GM13976 (cell line): ENCODE measurements around the gene TMCC2.

Experiments
- DNase-seq: peaks from one replicate; pipeline ENCODE4 v3.0.0; 2012; ENCODE audit warnings: low spot score
- in situ Hi-C: fragments of 300-500 bp; cut with MboI; formaldehyde crosslinking; loops from one replicate; pipeline ENCODE4 v1.12.0; 2022; ENCODE audit warnings: low sequenced_read_pairs, mixed read lengths, inconsistent platforms; ENCODE audit not compliant: unreplicated experiment
- TF ChIP-seq, protein P1 (sequence below): IDR thresholded peaks from 2 replicates; pipeline ENCODE4 v1.5.1; 2012; ENCODE audit warnings: borderline replicate concordance, mild to moderate bottlenecking; ENCODE audit not compliant: insufficient read depth; ENCODE audit errors: extremely low read depth, missing control alignments, control extremely low read depth

TMCC2 gene

DNA sequence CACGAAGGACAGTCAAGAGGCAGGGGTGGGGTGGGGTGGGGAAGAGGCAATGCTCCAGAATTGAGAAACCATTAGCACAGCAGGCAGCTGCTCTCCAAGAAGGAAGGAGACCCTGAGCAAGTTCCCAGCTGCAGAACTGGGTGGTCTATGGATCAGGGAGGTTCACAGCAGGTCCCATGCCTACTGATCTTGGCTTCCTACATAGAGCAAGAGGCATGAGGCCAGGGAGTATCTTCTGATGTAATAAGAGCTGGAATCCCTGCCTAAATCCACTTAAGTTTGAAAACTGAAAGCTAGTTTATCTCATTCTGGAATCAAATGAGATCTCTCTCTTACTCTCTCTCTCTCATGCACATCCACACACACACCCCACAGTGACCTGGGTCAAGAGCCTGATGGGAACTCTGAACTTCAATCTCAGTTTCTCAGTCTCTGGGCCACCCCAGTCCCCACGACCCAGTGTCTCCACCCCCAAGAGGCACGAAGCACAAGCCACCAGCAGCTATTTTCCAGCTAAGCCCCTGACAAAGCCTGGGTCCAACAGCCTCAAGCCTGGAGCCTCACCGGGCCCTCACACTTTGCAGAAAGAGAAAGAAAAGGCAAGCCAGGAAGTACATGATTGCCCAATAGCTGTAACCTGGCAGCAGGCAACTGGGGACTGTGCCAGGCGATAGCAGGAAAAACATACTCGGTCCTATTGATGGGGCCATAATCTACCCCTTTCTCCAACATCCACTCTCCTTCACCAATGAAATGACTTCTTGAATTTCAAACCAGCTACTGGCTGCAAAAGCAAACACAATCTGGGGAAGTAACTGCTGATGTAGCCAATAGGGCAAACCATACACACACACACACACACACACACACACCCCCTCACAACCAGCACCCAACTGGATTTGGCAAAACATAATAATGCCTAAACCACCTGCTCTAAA lies 91.6 kb downstream of the TMCC2 start:
- no peak for DNase-seq
- in situ Hi-C loops = loop anchor here (5.0 kb wide), 1 partner anchor 37 kb away; no protein-coding TSS in a partner anchor
- TF ChIP-seq, protein P1, sequence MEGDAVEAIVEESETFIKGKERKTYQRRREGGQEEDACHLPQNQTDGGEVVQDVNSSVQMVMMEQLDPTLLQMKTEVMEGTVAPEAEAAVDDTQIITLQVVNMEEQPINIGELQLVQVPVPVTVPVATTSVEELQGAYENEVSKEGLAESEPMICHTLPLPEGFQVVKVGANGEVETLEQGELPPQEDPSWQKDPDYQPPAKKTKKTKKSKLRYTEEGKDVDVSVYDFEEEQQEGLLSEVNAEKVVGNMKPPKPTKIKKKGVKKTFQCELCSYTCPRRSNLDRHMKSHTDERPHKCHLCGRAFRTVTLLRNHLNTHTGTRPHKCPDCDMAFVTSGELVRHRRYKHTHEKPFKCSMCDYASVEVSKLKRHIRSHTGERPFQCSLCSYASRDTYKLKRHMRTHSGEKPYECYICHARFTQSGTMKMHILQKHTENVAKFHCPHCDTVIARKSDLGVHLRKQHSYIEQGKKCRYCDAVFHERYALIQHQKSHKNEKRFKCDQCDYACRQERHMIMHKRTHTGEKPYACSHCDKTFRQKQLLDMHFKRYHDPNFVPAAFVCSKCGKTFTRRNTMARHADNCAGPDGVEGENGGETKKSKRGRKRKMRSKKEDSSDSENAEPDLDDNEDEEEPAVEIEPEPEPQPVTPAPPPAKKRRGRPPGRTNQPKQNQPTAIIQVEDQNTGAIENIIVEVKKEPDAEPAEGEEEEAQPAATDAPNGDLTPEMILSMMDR = no peak

DNA sequence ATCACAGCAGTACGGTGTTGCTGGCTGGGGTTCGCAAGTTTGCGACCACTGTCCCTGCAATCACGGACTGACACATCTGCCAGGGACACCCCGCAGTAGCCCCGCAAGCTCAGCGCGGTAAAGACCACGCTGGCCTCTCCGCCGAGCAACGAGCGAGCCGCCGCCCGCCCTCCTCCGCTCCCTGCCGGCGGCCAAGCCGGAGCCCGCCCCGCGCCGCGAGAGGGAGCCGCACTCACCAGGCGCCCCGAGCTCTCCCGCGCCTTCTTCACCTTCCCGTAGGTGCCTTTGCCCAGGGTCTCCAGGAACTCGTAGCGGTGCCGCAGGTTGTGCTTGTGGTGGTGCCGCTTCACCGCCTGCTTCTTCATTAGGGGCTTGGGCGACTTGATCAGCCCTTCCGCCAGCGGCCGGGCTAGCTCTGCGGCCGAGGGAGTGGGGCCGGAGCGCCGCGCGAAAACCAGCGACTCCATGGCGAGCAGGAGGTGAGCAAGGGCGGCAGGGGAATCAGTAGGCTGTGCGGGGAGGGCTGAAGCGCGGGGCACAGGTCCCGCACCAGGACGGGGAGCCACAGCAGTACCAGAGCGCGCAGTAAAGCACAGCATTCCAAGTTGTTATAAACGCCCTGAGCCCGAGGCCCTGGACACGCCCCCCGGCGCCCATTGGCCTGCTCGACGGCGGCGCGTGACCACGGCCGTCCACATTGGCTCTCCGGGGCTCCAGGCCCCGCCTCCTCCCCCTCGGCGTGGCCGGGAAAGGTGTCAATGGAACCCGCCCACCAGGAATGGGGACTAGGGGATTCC lies 93.6 kb downstream of the TMCC2 start, which contains the start of gene NUAK2:
TSS of gene NUAK2 (minus strand) at position 584 of the 797 bp plus-strand sequence. CDS start at position 467, 117 bp downstream.
- in situ Hi-C loops = loop anchor here (5.0 kb wide), 1 partner anchor 39 kb away; no protein-coding TSS in a partner anchor
- TF ChIP-seq, protein P1 = peak; percentile 29
- peak; percentile 81 for DNase-seq

DNA sequence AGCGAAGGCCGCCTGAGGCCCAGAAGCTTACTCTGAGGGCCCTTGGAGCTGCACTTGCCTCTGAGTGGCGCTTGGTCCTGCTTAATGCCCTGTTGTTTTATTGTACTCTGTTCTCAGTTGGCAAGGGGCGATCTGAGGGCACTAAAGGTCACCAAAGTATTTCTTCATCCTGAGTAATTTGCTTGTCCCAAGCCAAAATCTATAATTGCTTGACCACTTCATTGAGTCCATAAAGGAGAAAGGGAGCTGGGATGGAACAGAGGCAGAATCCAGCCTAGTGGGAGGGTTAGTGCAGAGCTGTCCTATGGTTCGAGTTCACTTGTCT lies 94.2 kb downstream of the TMCC2 start:
- DNase-seq = no peak
- TF ChIP-seq, protein P1 = no peak
- in situ Hi-C loops = loop anchor here (5.0 kb wide), 1 partner anchor 40 kb away; no protein-coding TSS in a partner anchor
